ENCODE results near the gene FOXN3. TPM values are rescaled to one million over a fixed set of nuclear protein-coding genes. Genes with fewer than 3 reads are reported as not detected.

The FOXN3 gene
- polyA plus RNA-seq, 1 of the 3 experiments (the other 2 are of a cell fraction) = 9.8 TPM

GRCh38 chr14:89215114-89215513 lies 201.9 kb downstream of the FOXN3 start:
- Histone ChIP-seq H3K9me2 (no peaks in the 10 kb centered on the region), H3K27ac (ENCODE audit: low read depth in 2 of 2, low read length in 1 of 2) (peak overlapping the region in 1 of 2 experiments; percentile 25; a peak in 1 of 4 replicates), H3F3A (replicated peaks; ENCODE audit: insufficient read depth) (no peaks in the 10 kb centered on the region), H2AFZ (ENCODE audit: low read depth) (no peak overlapping the region), H3K4me2 (no peak overlapping the region), H3K27me3 (ENCODE audit: insufficient read depth) (no peaks in the 10 kb centered on the region), H4K20me1 (ENCODE audit: insufficient read depth) (no peaks in the 10 kb centered on the region), H3K4me1 (ENCODE audit: control insufficient read depth in 1 of 2, insufficient read depth in 2 of 2, low read depth in 1 of 2, low read length in 1 of 2) (peaks cover 0 to 45% of the 10 kb centered on the region in 2 experiments; a peak in 2 of 4 replicates), H3K4me3 (ENCODE audit: low read depth in 2 of 2, low read length in 1 of 2) (no peak overlapping the region), H3K36me3 (replicated peaks in 1 of 2; ENCODE audit: control insufficient read depth in 1 of 2, insufficient read depth in 2 of 2, low read length in 1 of 2) (no peaks in the 10 kb centered on the region), H3K9me3 (no peaks in the 10 kb centered on the region), H3K79me2 (ENCODE audit: insufficient read depth) (no peaks in the 10 kb centered on the region), H3K9ac (no peak overlapping the region)
- ChIA-PET CTCF (interaction anchor here (1.0 to 1.6 kb wide), 2 partner anchors 39 to 548 kb away, joined by 3 to 4 read pairs; no protein-coding TSS in a partner anchor), POLR2A (interaction anchor here (1.1 kb wide), 1 partner anchor 311 kb away, joined by 3 read pairs; no protein-coding TSS in a partner anchor)
- no peak for TF ChIP-seq NRF1 (IDR thresholded peaks at IDR 0.05; ENCODE audit: low read depth, low read length)
- TF ChIP-seq NFIC (IDR thresholded peaks at IDR 0.05; ENCODE audit: borderline replicate concordance) = peak; percentile 7; the same call in 1 of the 2 replicates
- no peak for TF ChIP-seq ZBTB33 (IDR thresholded peaks at IDR 0.05; ENCODE audit: borderline replicate concordance, low read depth)
- no peak for TF ChIP-seq MXI1 (IDR thresholded peaks at IDR 0.05; ENCODE audit: low read depth, low read length)
- TF ChIP-seq CTCF (IDR thresholded peaks at IDR 0.05) = no peak
- no peak for DNase-seq

- no peak overlapping the region for H3K9ac ChIP-seq
- no peaks in the 10 kb centered on the region for H4K20me1 ChIP-seq (ENCODE audit: insufficient read depth)
- WGBS (ENCODE audit: low lambda C conversion rate) = 70% methylated on average over 14 of the region's 14 CpGs
- H3K36me3 ChIP-seq (replicated peaks in 1 of 2; ENCODE audit: control insufficient read depth in 1 of 2, insufficient read depth in 2 of 2, low read length in 1 of 2) = no peaks in the 10 kb centered on the region
- ChIA-PET POLR2A (interaction anchor here (1.1 kb wide), 1 partner anchor 311 kb away, joined by 3 read pairs; no protein-coding TSS in a partner anchor), CTCF (interaction anchor here (1.0 to 1.9 kb wide), 4 partner anchors 23 to 547 kb away, joined by 3 to 9 read pairs (median 4); no protein-coding TSS in a partner anchor)
- H3K27ac ChIP-seq (ENCODE audit: low read depth in 2 of 2, low read length in 1 of 2) = peak overlapping the region in 1 of 2 experiments; percentile 96; a peak in 2 of 4 replicates
- no peaks in the 10 kb centered on the region for H3K27me3 ChIP-seq (ENCODE audit: insufficient read depth)
- no peak overlapping the region for H3K4me3 ChIP-seq (ENCODE audit: low read depth in 2 of 2, low read length in 1 of 2)
- no peaks in the 10 kb centered on the region for H3K9me3 ChIP-seq
- peak; percentile 36 for DNase-seq
- H3K4me2 ChIP-seq = no peak overlapping the region
- TF ChIP-seq IRF3 (IDR thresholded peaks at IDR 0.05; ENCODE audit: low read depth, low read length) (no peak), MAX (IDR thresholded peaks at IDR 0.05; ENCODE audit: low read depth) (no peak), RAD21 (IDR thresholded peaks at IDR 0.05; ENCODE audit: low read length) (peak; percentile 16; the same call in 1 of the 2 replicates), FOXJ3 (CRISPR knock-in tag; IDR thresholded peaks at IDR 0.05) (no peak), RFX5 (IDR thresholded peaks at IDR 0.05; ENCODE audit: low read length) (no peak), SMC3 (IDR thresholded peaks at IDR 0.05; ENCODE audit: low read depth, low read length) (no peak), ZBTB33 (IDR thresholded peaks at IDR 0.05; ENCODE audit: borderline replicate concordance, low read depth) (no peak), RXRA (IDR thresholded peaks at IDR 0.05; ENCODE audit: borderline replicate concordance, low read depth) (no peak)
- H3F3A ChIP-seq (replicated peaks; ENCODE audit: insufficient read depth) = no peaks in the 10 kb centered on the region
- H2AFZ ChIP-seq (ENCODE audit: low read depth) = no peak overlapping the region
- no peaks in the 10 kb centered on the region for H3K9me2 ChIP-seq
- peaks cover 0 to 45% of the 10 kb centered on the region in 2 experiments; a peak in 2 of 4 replicates for H3K4me1 ChIP-seq (ENCODE audit: control insufficient read depth in 1 of 2, insufficient read depth in 2 of 2, low read depth in 1 of 2, low read length in 1 of 2)
- no peaks in the 10 kb centered on the region for H3K79me2 ChIP-seq (ENCODE audit: insufficient read depth)
These were observed 202.6 kb downstream of the FOXN3 start for GRCh38 chr14:89214221-89214965.

Measured in SK-N-SH (cell line).